Sigmoid colon (tissue), 4 donors: Measurements from ENCODE around the gene BCAS3.

Source experiments
- EP300 ChIP-seq, 4 donors: sonication (generic); formaldehyde crosslinking; IDR thresholded peaks; one replicate each; pipeline ENCODE4 v1.6.1; 2017; ENCODE audit warnings: antibody characterized with exemption in 4 of 4
- POLR2A ChIP-seq, 2 donors: fragments of 450-650 bp; IDR thresholded peaks; one replicate each; pipeline ENCODE4 v1.6.1; 2016; ENCODE audit warnings: antibody characterized with exemption in 2 of 2, mild to moderate bottlenecking in 2 of 2, moderate library complexity in 2 of 2
- TF ChIP-seq, protein P1 (sequence below), 4 experiments: fragments of 450-650 bp in 3 of 4; fragments of 200-600 bp in 1 of 4; IDR thresholded peaks; one replicate each; pipeline ENCODE4 v1.5.1; 2016 to 2019; ENCODE audit warnings: antibody characterized with exemption in 4 of 4, mild to moderate bottlenecking in 3 of 4, moderate library complexity in 2 of 4

GRCh38 chr17:61018938-61019337, 341.3 kb downstream of the BCAS3 start:
- TF ChIP-seq, protein P1, sequence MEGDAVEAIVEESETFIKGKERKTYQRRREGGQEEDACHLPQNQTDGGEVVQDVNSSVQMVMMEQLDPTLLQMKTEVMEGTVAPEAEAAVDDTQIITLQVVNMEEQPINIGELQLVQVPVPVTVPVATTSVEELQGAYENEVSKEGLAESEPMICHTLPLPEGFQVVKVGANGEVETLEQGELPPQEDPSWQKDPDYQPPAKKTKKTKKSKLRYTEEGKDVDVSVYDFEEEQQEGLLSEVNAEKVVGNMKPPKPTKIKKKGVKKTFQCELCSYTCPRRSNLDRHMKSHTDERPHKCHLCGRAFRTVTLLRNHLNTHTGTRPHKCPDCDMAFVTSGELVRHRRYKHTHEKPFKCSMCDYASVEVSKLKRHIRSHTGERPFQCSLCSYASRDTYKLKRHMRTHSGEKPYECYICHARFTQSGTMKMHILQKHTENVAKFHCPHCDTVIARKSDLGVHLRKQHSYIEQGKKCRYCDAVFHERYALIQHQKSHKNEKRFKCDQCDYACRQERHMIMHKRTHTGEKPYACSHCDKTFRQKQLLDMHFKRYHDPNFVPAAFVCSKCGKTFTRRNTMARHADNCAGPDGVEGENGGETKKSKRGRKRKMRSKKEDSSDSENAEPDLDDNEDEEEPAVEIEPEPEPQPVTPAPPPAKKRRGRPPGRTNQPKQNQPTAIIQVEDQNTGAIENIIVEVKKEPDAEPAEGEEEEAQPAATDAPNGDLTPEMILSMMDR (IDR thresholded peaks at IDR 0.05): no peak
- no peak for TF ChIP-seq EP300 (IDR thresholded peaks at IDR 0.05)
- TF ChIP-seq POLR2A (IDR thresholded peaks at IDR 0.05): no peak
